ENCODE measurements around the gene SKAP1. TPM values are rescaled to one million over a fixed set of nuclear protein-coding genes. Genes with fewer than 3 reads are reported as not detected.
"Not testable (repeated sequence)": the region's sequence is repeated elsewhere in the genome, so short reads cannot be mapped to it uniquely, and the experiment has no call there.

Gene SKAP1
- total RNA-seq, 1 experiment from 2014 or later = not detected

DNA sequence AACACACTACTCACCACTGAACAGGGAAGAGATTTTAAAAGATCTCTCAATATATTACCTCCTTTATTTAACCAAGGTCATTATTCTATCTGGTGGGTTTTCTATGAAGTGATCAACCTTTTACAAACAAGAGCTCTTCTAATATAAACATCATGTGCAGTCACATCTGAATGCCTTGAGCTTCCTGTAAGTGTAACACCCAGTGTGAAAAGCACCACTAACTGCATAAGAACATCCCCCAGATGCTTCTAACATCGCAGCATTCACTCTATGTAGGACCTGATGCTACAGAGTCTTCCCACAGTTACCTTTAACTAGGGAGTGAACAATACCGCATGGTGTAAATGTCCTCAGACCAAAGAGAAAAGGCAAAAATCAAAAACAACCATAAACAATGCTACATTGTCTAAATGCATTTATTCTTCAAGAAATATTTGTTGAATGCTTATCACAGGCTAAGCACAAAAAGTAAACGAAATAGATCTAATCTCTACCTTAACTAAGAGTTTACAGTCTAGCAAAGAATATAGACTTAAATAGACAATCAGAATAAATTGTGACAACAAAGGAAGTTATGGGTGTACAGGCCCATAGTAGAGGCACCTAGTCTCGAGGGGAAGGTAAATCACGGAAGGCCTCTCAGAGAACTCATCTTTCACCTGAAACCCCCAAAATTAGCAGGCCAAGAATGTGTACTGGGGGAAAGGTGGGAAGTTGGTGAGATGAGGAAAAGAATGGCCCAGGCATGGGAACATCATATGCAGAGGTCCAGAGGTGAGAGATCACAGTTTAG, 16.2 kb downstream of the SKAP1 start:
- ChIA-PET CTCF (interaction anchor here (1.0 to 1.3 kb wide), 4 partner anchors 19 to 151 kb away, joined by 3 read pairs; no protein-coding TSS in a partner anchor), POLR2A (no interaction called here)
- Mint-ChIP-seq H3K36me3 (ENCODE audit: insufficient read depth, unreplicated experiment) (no peaks in the 10 kb centered on the region), H3K4me3 (ENCODE audit: unreplicated experiment) (no peak overlapping the region), H3K27me3 (ENCODE audit: insufficient read depth, unreplicated experiment) (peaks cover 70% of the 10 kb centered on the region), H3K4me1 (ENCODE audit: insufficient read depth, unreplicated experiment) (no peaks in the 10 kb centered on the region), H3K9me3 (ENCODE audit: unreplicated experiment) (no peaks in the 10 kb centered on the region), H3K27ac (ENCODE audit: low read depth, unreplicated experiment) (no peak overlapping the region)
- TF ChIP-seq, protein P1, sequence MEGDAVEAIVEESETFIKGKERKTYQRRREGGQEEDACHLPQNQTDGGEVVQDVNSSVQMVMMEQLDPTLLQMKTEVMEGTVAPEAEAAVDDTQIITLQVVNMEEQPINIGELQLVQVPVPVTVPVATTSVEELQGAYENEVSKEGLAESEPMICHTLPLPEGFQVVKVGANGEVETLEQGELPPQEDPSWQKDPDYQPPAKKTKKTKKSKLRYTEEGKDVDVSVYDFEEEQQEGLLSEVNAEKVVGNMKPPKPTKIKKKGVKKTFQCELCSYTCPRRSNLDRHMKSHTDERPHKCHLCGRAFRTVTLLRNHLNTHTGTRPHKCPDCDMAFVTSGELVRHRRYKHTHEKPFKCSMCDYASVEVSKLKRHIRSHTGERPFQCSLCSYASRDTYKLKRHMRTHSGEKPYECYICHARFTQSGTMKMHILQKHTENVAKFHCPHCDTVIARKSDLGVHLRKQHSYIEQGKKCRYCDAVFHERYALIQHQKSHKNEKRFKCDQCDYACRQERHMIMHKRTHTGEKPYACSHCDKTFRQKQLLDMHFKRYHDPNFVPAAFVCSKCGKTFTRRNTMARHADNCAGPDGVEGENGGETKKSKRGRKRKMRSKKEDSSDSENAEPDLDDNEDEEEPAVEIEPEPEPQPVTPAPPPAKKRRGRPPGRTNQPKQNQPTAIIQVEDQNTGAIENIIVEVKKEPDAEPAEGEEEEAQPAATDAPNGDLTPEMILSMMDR (IDR thresholded peaks at IDR 0.05; ENCODE audit: unreplicated experiment) = no peak
- DNase-seq (ENCODE audit: unreplicated experiment) = no peak
- intact Hi-C loops (cut with micrococcal nuclease) = no loop called here
- no TSS peak for BruUV-seq (replicated peaks)

DNA sequence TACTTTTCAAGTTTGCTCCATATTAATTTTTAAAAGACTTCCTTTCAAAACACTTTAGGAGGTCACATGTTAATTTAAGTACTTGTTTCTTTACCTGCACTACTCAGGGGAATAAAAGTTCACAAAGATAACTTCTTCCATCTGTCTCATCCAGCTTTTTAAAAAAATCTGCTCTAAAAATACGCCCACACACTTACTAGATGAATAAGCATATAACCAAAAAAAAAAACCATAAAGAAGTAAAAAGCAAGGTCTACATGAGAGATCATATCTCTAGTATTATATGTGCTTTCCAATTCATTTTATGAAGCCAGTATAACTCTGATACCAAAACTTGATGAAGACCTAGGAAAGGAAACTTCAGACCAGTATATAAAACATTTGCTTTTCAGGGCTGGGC, 17.2 kb downstream of the SKAP1 start:
- no TSS peak for BruUV-seq (replicated peaks)
- TF ChIP-seq, protein P1 (IDR thresholded peaks at IDR 0.05; ENCODE audit: unreplicated experiment) = no peak
- no peaks in the 10 kb centered on the region for H3K9me3 Mint-ChIP-seq (ENCODE audit: unreplicated experiment)
- intact Hi-C loops (cut with micrococcal nuclease) = no loop called here
- ChIA-PET CTCF (interaction anchor here (1.0 to 1.3 kb wide), 2 partner anchors 21 to 150 kb away, joined by 3 read pairs; no protein-coding TSS in a partner anchor), POLR2A (no interaction called here)
- no peak overlapping the region for H3K27ac Mint-ChIP-seq (ENCODE audit: low read depth, unreplicated experiment)
- no peaks in the 10 kb centered on the region for H3K36me3 Mint-ChIP-seq (ENCODE audit: insufficient read depth, unreplicated experiment)
- no peaks in the 10 kb centered on the region for H3K4me1 Mint-ChIP-seq (ENCODE audit: insufficient read depth, unreplicated experiment)
- peaks cover 77% of the 10 kb centered on the region for H3K27me3 Mint-ChIP-seq (ENCODE audit: insufficient read depth, unreplicated experiment)
- H3K4me3 Mint-ChIP-seq (ENCODE audit: unreplicated experiment) = no peak overlapping the region
- DNase-seq (ENCODE audit: unreplicated experiment) = no peak

DNA sequence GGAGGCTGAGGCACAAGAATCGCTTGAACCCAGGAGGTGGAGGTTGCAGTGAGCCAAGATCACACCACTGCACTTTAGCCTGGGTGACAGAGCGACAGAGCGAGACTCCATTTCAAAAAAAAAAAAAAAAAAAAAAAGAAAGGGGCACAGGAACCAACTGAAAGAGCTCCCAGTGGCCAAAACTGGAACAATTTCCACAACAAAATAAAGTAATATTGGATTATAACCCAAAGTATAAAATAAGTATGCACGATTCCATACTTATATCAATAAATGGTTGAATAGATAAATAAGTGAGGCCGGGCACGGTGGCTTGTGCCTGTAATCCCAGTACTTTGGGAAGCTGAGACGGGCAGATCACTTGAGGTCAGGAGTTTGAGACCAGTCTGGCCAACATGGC, 19.2 kb downstream of the SKAP1 start:
- H3K9me3 Mint-ChIP-seq (ENCODE audit: unreplicated experiment); BruUV-seq (replicated peaks); H3K4me3 Mint-ChIP-seq (ENCODE audit: unreplicated experiment); DNase-seq (ENCODE audit: unreplicated experiment); H3K4me1 Mint-ChIP-seq (ENCODE audit: insufficient read depth, unreplicated experiment); H3K27ac Mint-ChIP-seq (ENCODE audit: low read depth, unreplicated experiment); intact Hi-C loops (cut with micrococcal nuclease); H3K36me3 Mint-ChIP-seq (ENCODE audit: insufficient read depth, unreplicated experiment): not testable (repeated sequence)
- ChIA-PET CTCF (interaction anchor here (0.6 kb wide), 1 partner anchor 149 kb away, joined by 3 read pairs; no protein-coding TSS in a partner anchor), POLR2A (interaction anchor here (0.6 kb wide), 1 partner anchor 285 kb away, joined by 3 read pairs; no protein-coding TSS in a partner anchor)
- H3K27me3 Mint-ChIP-seq (ENCODE audit: insufficient read depth, unreplicated experiment) = peaks cover 76% of the 10 kb centered on the region

DNA sequence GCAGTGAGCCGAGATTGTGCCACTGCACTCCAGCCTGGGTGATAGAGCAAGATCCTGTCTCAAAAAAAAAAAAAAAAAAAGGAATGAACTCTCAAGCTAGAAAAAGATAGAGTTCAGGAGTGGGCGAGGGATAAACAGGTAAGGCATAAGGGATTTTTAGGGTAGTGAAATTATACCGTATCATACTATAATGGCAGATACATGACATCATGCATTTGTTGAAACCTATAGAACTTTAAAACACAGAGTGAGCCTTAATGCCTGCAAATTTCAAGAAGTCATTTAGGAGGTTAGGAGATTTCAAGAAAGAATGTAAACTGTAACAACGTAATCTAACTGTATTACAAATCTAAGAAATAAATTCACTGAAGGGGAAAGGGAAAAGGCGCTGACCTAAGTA, 20.4 kb downstream of the SKAP1 start:
- CTCF ChIA-PET = interaction anchor here (0.6 kb wide), 1 partner anchor 28 kb away, joined by 3 read pairs; no protein-coding TSS in a partner anchor
- H3K9me3 Mint-ChIP-seq (ENCODE audit: unreplicated experiment) = no peaks in the 10 kb centered on the region
- no peak for DNase-seq (ENCODE audit: unreplicated experiment)
- H3K27ac Mint-ChIP-seq (ENCODE audit: low read depth, unreplicated experiment) = no peak overlapping the region
- H3K4me3 Mint-ChIP-seq (ENCODE audit: unreplicated experiment) = no peak overlapping the region
- intact Hi-C loops (cut with micrococcal nuclease) = no loop called here
- POLR2A ChIA-PET = no interaction called here
- no TSS peak for BruUV-seq (replicated peaks)
- TF ChIP-seq, protein P1 (IDR thresholded peaks at IDR 0.05; ENCODE audit: unreplicated experiment) = no peak
- H3K4me1 Mint-ChIP-seq (ENCODE audit: insufficient read depth, unreplicated experiment) = no peaks in the 10 kb centered on the region
- peaks cover 76% of the 10 kb centered on the region for H3K27me3 Mint-ChIP-seq (ENCODE audit: insufficient read depth, unreplicated experiment)
- no peaks in the 10 kb centered on the region for H3K36me3 Mint-ChIP-seq (ENCODE audit: insufficient read depth, unreplicated experiment)

Measured in MCF 10A (cell line).